MM.1S (cell line): Measurements from ENCODE around the gene MYLK3.

ENCODE experiments used
- DNase-seq: peaks from one replicate; pipeline ENCODE4 v3.0.0-alpha.2; 2015
- H2AFZ ChIP-seq: fragments of 300-600 bp; sonication (generic); 2 replicates; pipeline ENCODE4 v1.6.0; 2016; ENCODE audit warnings: antibody characterized with exemption, low read length
- H3F3A ChIP-seq: fragments of 300-600 bp; sonication (generic); 2 replicates; pipeline ENCODE4 v1.6.1; 2016; ENCODE audit warnings: mild to moderate bottlenecking, antibody characterized with exemption, low read length, moderate library complexity, mixed read lengths; ENCODE audit not compliant: insufficient read depth
- H3K27ac ChIP-seq: fragments of 300-600 bp; sonication (generic); 2 replicates; pipeline ENCODE4 v1.5.1; 2016; ENCODE audit warnings: mild to moderate bottlenecking, low read length
- H3K27me3 ChIP-seq: fragments of 300-600 bp; sonication (generic); replicated peaks from 2 replicates; pipeline ENCODE4 v1.6.0; 2016; ENCODE audit warnings: low read length; ENCODE audit not compliant: insufficient read depth
- H3K36me3 ChIP-seq: fragments of 300-600 bp; sonication (generic); replicated peaks from 2 replicates; pipeline ENCODE4 v1.6.1; 2016; ENCODE audit warnings: mild to moderate bottlenecking, low read length, mixed read lengths; ENCODE audit not compliant: insufficient read depth
- H3K4me1 ChIP-seq: fragments of 300-600 bp; sonication (generic); 2 replicates; pipeline ENCODE4 v1.6.1; 2016; ENCODE audit warnings: low read length, mixed read lengths
- H3K4me2 ChIP-seq: fragments of 300-600 bp; sonication (generic); 2 replicates; pipeline ENCODE4 v1.6.0; 2016; ENCODE audit warnings: low read depth, low read length
- H3K4me3 ChIP-seq: fragments of 300-600 bp; sonication (generic); 2 replicates; pipeline ENCODE4 v1.5.1; 2016; ENCODE audit warnings: low read length, mixed read lengths
- H3K79me2 ChIP-seq: fragments of 300-600 bp; sonication (generic); 2 replicates; pipeline ENCODE4 v1.6.1; 2016; ENCODE audit warnings: mixed run types, low read length, mixed read lengths
- H3K9ac ChIP-seq: fragments of 300-600 bp; sonication (generic); 2 replicates; pipeline ENCODE4 v1.6.1; 2016; ENCODE audit warnings: low read length, mixed read lengths
- H3K9me2 ChIP-seq: fragments of 300-600 bp; sonication (generic); replicated peaks from 2 replicates; pipeline ENCODE4 v1.6.1; 2016; ENCODE audit warnings: mild to moderate bottlenecking, low read length, mixed read lengths; ENCODE audit not compliant: insufficient read depth
- H3K9me3 ChIP-seq: fragments of 300-600 bp; sonication (generic); replicated peaks from 2 replicates; pipeline ENCODE4 v1.6.1; 2016; ENCODE audit warnings: mild to moderate bottlenecking, low read length, mixed read lengths; ENCODE audit not compliant: insufficient read depth
- H4K20me1 ChIP-seq: fragments of 300-600 bp; sonication (generic); 2 replicates; pipeline ENCODE4 v1.6.1; 2016; ENCODE audit warnings: mild to moderate bottlenecking, low read length, moderate library complexity, mixed read lengths; ENCODE audit not compliant: insufficient read depth
- CTCF ChIP-seq: fragments of 300-600 bp; sonication (generic); IDR thresholded peaks from 2 replicates; pipeline ENCODE4 v1.5.1; 2016; ENCODE audit warnings: antibody characterized with exemption, low read length, mixed read lengths
- EZH2 ChIP-seq: fragments of 300-600 bp; sonication (generic); optimal IDR thresholded peaks from 2 replicates; pipeline ENCODE3; 2017; ENCODE audit warnings: low read depth, mild to moderate bottlenecking, antibody characterized with exemption, low read length, mixed read lengths
- EZH2phosphoT487 ChIP-seq: fragments of 300-600 bp; sonication (generic); IDR thresholded peaks from 2 replicates; pipeline ENCODE4 v1.6.1; 2018; ENCODE audit warnings: antibody characterized with exemption, low read length

The MYLK3 gene

GRCh38 chr16:46701615-46702014, 46.5 kb downstream of the MYLK3 start:
- no peaks in the 10 kb centered on the region for H3K79me2 ChIP-seq
- H3K4me1 ChIP-seq: no peaks in the 10 kb centered on the region
- H3K27ac ChIP-seq: no peak overlapping the region
- H3K4me2 ChIP-seq: no peak overlapping the region
- H3K9me3 ChIP-seq: no peaks in the 10 kb centered on the region
- no peak for TF ChIP-seq EZH2phosphoT487
- no peaks in the 10 kb centered on the region for H3K9me2 ChIP-seq
- no peak for DNase-seq
- no peak overlapping the region for H3K9ac ChIP-seq
- no peaks in the 10 kb centered on the region for H3F3A ChIP-seq
- no peak overlapping the region for H2AFZ ChIP-seq
- no peaks in the 10 kb centered on the region for H3K27me3 ChIP-seq
- H3K4me3 ChIP-seq: no peak overlapping the region
- peaks cover 11% of the 10 kb centered on the region; the same call in 1 of the 2 replicates for H3K36me3 ChIP-seq
- H4K20me1 ChIP-seq: no peaks in the 10 kb centered on the region

GRCh38 chr16:46700048-46700447, 48.1 kb downstream of the MYLK3 start:
- H3K9me3 ChIP-seq: no peaks in the 10 kb centered on the region
- H3K79me2 ChIP-seq: no peaks in the 10 kb centered on the region
- no peak overlapping the region for H3K4me3 ChIP-seq
- DNase-seq: no peak
- no peaks in the 10 kb centered on the region for H3F3A ChIP-seq
- H3K4me1 ChIP-seq: no peaks in the 10 kb centered on the region
- H3K4me2 ChIP-seq: no peak overlapping the region
- H4K20me1 ChIP-seq: no peaks in the 10 kb centered on the region
- no peaks in the 10 kb centered on the region for H3K27me3 ChIP-seq
- H3K27ac ChIP-seq: no peak overlapping the region
- no peak overlapping the region for H2AFZ ChIP-seq
- H3K9ac ChIP-seq: no peak overlapping the region
- TF ChIP-seq EZH2phosphoT487 (no peak), EZH2 (no peak), CTCF (no peak)
- H3K9me2 ChIP-seq: no peaks in the 10 kb centered on the region
- peaks cover 19% of the 10 kb centered on the region; the same call in 1 of the 2 replicates for H3K36me3 ChIP-seq

- Histone ChIP-seq H3K9ac (no peak overlapping the region), H3K27ac (no peak overlapping the region), H3K27me3 (no peaks in the 10 kb centered on the region), H3K9me3 (no peaks in the 10 kb centered on the region), H3K79me2 (peaks cover 5% of the 10 kb centered on the region; the same call in 1 of the 2 replicates), H3F3A (no peaks in the 10 kb centered on the region), H4K20me1 (no peaks in the 10 kb centered on the region), H3K4me1 (no peaks in the 10 kb centered on the region), H3K4me2 (no peak overlapping the region), H3K9me2 (no peaks in the 10 kb centered on the region), H3K4me3 (no peak overlapping the region), H3K36me3 (peaks cover 22% of the 10 kb centered on the region; the same call in 1 of the 2 replicates), H2AFZ (no peak overlapping the region)
- DNase-seq: no peak
- no peak for TF ChIP-seq EZH2phosphoT487
- no peak for TF ChIP-seq CTCF
- TF ChIP-seq EZH2: no peak
Observed at GRCh38 chr16:46696957-46697356, 51.2 kb downstream of the MYLK3 start.

DNA sequence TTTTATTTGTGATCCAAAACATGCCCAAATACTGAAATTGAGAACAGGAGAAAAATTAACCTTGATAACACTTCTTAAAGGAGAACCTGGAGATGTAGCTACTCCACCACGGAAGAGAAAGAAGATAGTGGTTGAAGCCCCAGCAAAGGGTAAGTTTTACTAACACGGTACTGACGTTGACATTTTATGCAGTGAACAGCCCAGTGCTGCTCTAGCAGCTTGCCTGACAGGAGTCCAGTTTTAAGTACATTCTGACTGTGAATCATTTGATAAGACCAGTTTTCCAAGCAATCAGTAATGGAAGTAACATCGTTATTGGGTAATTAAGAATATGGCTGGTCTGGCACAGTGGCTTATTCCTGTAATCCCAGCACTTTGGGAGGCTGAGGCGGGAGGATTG, 52.2 kb downstream of the MYLK3 start:
- Histone ChIP-seq H3K9me3 (no peaks in the 10 kb centered on the region), H4K20me1 (no peaks in the 10 kb centered on the region), H3K27ac (no peak overlapping the region), H3K79me2 (peaks cover 15% of the 10 kb centered on the region), H3K4me3 (no peak overlapping the region), H2AFZ (no peak overlapping the region), H3K9me2 (no peaks in the 10 kb centered on the region), H3K9ac (no peak overlapping the region), H3F3A (no peaks in the 10 kb centered on the region), H3K4me1 (peaks cover 7% of the 10 kb centered on the region; the same call in 1 of the 2 replicates), H3K27me3 (no peaks in the 10 kb centered on the region), H3K4me2 (no peak overlapping the region), H3K36me3 (peaks cover 22% of the 10 kb centered on the region; the same call in 1 of the 2 replicates)
- no peak for TF ChIP-seq CTCF
- no peak for TF ChIP-seq EZH2
- DNase-seq: no peak
